ENCODE data around the gene MRPL43. TPM values are rescaled to one million over a fixed set of nuclear protein-coding genes. Genes with fewer than 3 reads are reported as not detected.

MRPL43 gene
- total RNA-seq, 1 donor from 2014 or later = 85.6 TPM

- no peak for DNase-seq (ENCODE audit: extremely low read depth, low read depth, low spot score)
Observed at GRCh38 chr10:101005361-101005760, 18.1 kb upstream of the MRPL43 start.

- DNase-seq (ENCODE audit: extremely low read depth, low read depth, low spot score) = no peak
Observed at GRCh38 chr10:101003639-101004206, 16.4 kb upstream of the MRPL43 start.

- no peak for DNase-seq (ENCODE audit: extremely low read depth, low read depth, low spot score)
Observed at GRCh38 chr10:101002456-101002855, 15.2 kb upstream of the MRPL43 start.

GRCh38 chr10:101001659-101002035 lies 14.3 kb upstream of the MRPL43 start:
- no peak for DNase-seq (ENCODE audit: extremely low read depth, low read depth, low spot score)

GRCh38 chr10:101000915-101001658 lies 13.8 kb upstream of the MRPL43 start:
- DNase-seq (ENCODE audit: extremely low read depth, low read depth, low spot score) = peak; percentile 68

GRCh38 chr10:101000127-101000914 lies 13.0 kb upstream of the MRPL43 start:
- no peak for DNase-seq (ENCODE audit: extremely low read depth, low read depth, low spot score)

- DNase-seq (ENCODE audit: extremely low read depth, low read depth, low spot score) = no peak
Observed at GRCh38 chr10:100999742-101000126, 12.4 kb upstream of the MRPL43 start, which contains the start of gene LZTS2. Gene LZTS2, plus strand, starts transcription at chr10:100999808. Its CDS starts 2,731 bp downstream, at chr10:101002539.

GRCh38 chr10:100998991-100999741 lies 11.9 kb upstream of the MRPL43 start:
- no peak for DNase-seq (ENCODE audit: extremely low read depth, low read depth, low spot score)

- DNase-seq (ENCODE audit: extremely low read depth, low read depth, low spot score) = no peak
Observed at GRCh38 chr10:100998183-100998990, 11.1 kb upstream of the MRPL43 start.

- DNase-seq (ENCODE audit: extremely low read depth, low read depth, low spot score) = no peak
Observed at GRCh38 chr10:100997360-100998182, 10.3 kb upstream of the MRPL43 start.

GRCh38 chr10:100996678-100997359 lies 9.5 kb upstream of the MRPL43 start:
- no peak for DNase-seq (ENCODE audit: extremely low read depth, low read depth, low spot score)

GRCh38 chr10:100995181-100995580 lies 7.9 kb upstream of the MRPL43 start:
- no peak for DNase-seq (ENCODE audit: extremely low read depth, low read depth, low spot score)

GRCh38 chr10:100993986-100994708 lies 6.8 kb upstream of the MRPL43 start:
- DNase-seq (ENCODE audit: extremely low read depth, low read depth, low spot score) = no peak

GRCh38 chr10:100989088-100989487 lies 1.8 kb upstream of the MRPL43 start:
- DNase-seq (ENCODE audit: extremely low read depth, low read depth, low spot score) = no peak

- DNase-seq (ENCODE audit: extremely low read depth, low read depth, low spot score) = no peak
Observed at GRCh38 chr10:100988166-100988565, 869 bp upstream of the MRPL43 start.

- no peak for DNase-seq (ENCODE audit: extremely low read depth, low read depth, low spot score)
Observed at GRCh38 chr10:100987685-100988049, 370 bp upstream of the MRPL43 start.

- DNase-seq (ENCODE audit: extremely low read depth, low read depth, low spot score) = no peak
Observed at GRCh38 chr10:100986623-100986951, 710 bp downstream of the MRPL43 start.

- DNase-seq (ENCODE audit: extremely low read depth, low read depth, low spot score) = no peak
Observed at GRCh38 chr10:100985336-100985735, 2.0 kb downstream of the MRPL43 start.
